ENCODE measurements around the gene PDGFC.

Gene PDGFC

DNA sequence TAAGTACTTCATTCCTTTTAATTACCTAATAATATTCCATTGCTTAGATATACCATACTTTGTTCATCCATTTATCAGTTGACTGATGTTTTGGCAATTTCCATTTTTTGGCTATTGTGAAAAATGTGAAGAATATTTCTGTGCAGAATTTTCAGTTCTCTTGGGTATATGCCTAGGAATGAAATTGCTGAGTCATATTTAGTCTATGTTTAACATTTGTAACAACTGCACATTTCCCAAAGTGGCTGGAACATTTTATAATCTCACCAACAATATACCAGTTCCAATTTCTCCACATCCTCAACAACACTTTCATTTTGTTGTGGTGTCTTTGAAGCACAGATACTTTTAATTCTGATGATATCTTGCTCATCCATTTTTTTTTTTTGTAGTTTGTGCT, 215.5 kb downstream of the PDGFC start:
- no peak overlapping the region for H3K4me3 ChIP-seq (ENCODE audit: control insufficient read depth, low read depth, low read length)
- TF ChIP-seq, protein P1, sequence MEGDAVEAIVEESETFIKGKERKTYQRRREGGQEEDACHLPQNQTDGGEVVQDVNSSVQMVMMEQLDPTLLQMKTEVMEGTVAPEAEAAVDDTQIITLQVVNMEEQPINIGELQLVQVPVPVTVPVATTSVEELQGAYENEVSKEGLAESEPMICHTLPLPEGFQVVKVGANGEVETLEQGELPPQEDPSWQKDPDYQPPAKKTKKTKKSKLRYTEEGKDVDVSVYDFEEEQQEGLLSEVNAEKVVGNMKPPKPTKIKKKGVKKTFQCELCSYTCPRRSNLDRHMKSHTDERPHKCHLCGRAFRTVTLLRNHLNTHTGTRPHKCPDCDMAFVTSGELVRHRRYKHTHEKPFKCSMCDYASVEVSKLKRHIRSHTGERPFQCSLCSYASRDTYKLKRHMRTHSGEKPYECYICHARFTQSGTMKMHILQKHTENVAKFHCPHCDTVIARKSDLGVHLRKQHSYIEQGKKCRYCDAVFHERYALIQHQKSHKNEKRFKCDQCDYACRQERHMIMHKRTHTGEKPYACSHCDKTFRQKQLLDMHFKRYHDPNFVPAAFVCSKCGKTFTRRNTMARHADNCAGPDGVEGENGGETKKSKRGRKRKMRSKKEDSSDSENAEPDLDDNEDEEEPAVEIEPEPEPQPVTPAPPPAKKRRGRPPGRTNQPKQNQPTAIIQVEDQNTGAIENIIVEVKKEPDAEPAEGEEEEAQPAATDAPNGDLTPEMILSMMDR (IDR thresholded peaks at IDR 0.05; ENCODE audit: control insufficient read depth, insufficient read depth, low read depth, low read length, missing control alignments), result no peak
- no peak for DNase-seq (ENCODE audit: low read depth)

DNA sequence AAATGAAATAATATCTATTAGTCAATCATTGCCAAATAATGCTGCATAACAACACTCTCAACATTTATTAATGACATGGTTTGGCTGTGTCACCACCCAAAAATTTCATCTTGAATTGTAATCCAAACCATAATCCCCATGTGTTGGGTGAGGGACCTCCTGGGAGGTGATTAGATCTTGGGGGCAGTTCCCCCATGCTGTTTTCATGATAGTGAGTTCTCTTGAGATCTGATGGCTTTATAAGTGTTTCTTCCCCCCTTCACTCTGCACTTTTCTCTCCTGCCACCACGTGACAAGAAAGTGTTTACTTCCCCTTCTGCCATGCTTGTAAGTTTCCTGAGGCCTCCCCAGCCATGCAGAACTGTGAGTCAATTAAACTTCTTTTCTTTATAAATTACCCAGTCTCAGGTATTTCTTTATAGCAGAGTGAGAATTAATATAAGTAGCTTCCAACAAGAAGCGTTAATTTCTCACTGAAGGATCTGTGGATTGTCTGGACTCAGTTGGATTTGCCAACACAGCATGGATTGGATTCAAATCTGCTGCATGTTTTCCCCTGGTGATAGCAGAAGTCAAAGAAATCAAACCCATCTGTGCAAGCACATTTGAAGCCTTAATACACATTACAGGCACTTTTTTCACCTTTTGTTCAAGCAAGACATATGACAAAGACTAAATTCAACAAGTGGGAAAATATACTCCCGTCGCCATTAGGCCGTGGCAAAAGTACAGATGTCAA, 216.6 kb downstream of the PDGFC start:
- no peak for DNase-seq (ENCODE audit: low read depth)
- TF ChIP-seq, protein P1 (IDR thresholded peaks at IDR 0.05; ENCODE audit: control insufficient read depth, insufficient read depth, low read depth, low read length, missing control alignments), result no peak
- no peak overlapping the region for H3K4me3 ChIP-seq (ENCODE audit: control insufficient read depth, low read depth, low read length)

DNA sequence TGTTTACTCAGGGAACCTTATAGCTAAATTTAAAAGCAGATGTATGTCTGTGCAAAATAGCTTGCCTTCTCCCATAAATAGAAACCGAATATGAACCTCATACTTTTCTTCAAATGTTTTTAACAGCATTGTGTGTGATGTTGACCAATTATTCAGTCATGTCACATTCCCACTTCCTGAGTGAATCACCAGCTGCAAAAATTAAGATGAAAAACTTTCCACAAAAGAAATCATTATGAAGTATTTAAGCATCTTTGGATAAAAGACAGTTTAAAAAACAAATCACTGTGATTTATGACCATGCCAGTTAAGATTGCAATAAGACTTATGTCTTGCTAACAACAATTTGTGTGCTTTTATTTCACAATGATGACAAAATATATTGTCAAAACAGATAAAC, 220.1 kb downstream of the PDGFC start:
- H3K4me3 ChIP-seq (ENCODE audit: control insufficient read depth, low read depth, low read length), result no peak overlapping the region
- DNase-seq (ENCODE audit: low read depth), result peak; percentile 57
- TF ChIP-seq, protein P1 (IDR thresholded peaks at IDR 0.05; ENCODE audit: control insufficient read depth, insufficient read depth, low read depth, low read length, missing control alignments), result no peak

DNA sequence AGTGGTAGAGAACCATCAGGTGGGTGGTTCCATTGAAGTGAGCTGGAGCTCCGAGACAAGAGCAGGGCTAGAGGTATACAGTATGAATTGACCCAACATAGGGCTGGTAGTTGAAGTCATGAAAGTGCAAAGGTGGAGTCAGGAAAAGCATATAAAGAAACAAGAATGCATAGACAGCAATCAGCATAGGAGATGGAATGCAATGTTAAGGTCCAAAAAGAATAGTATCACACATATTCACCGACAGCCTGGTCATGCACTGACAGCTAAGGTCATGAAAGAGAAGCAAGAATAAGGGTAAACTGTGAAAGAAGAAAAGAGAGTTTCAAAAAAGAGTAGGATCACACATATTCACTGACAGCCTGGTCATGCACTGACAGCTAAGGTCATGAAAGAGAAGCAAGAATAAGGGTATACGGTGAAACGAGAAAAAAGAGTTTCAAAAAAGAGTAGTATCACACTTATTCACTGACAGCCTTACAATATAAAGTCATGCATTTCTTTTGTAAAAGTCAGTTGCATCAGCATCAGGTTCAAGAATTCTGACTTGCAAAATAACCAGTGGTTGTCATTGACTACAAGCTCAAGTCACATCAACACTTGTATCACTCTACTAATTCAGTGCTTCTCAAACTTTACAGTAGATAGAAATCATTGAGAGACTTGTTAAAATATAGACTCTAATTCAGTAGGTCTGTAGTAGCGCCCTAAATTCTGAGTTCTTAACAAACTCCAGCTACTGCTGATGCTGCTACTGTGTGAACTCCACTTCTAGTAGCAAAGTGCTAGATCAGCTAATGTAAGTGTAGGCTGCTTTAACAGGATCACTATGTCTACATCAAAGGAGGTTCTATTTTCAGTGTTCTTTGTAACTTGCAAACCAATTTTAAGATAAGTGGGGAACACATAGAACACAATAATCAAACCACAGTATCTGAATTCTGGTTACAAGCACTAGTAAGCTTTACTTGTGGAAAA, 221.9 kb downstream of the PDGFC start:
- H3K4me3 ChIP-seq (ENCODE audit: control insufficient read depth, low read depth, low read length), result no peak overlapping the region
- DNase-seq (ENCODE audit: low read depth), result no peak
- TF ChIP-seq, protein P1 (IDR thresholded peaks at IDR 0.05; ENCODE audit: control insufficient read depth, insufficient read depth, low read depth, low read length, missing control alignments), result no peak

DNA sequence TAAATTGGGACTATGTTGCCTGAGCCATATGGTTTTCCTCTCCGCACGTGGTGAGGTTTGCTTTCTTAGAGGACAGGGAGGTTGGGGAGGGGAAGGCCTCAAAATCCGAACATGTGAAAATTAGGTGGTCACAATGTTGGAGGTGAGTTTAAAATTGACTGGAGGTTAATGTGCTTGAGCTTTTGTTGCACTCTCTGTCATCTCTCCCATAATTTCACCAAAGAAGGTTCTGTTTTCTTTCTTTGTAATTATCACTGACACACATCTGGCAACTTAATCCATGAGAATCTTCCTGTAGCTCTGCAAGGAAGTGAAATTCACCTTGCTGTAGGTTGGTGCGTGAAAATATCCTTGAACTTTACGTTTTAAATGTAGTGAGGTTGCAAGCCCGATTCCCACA, 225.5 kb downstream of the PDGFC start:
- no peak overlapping the region for H3K4me3 ChIP-seq (ENCODE audit: control insufficient read depth, low read depth, low read length)
- DNase-seq (ENCODE audit: low read depth), result no peak
- TF ChIP-seq, protein P1 (IDR thresholded peaks at IDR 0.05; ENCODE audit: control insufficient read depth, insufficient read depth, low read depth, low read length, missing control alignments), result no peak

DNA sequence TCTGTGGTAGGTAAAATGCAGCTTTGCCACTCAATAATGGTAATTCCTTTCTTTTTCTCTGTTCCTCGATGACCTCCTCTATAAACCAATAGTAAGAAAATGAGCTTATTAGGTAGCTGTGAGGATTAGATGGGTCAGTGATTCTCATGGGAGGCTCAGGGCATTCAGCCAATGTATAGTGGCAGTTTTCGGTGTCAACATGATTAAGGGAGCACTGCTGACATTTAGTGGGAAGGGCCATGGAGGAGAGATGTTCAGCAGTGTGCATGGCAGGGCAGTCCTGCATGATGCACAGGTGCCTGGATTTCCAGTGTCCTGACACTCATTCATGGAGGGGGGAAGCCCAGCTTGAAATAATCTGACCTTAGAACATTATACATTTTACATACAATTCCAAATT, 232.8 kb downstream of the PDGFC start:
- DNase-seq (ENCODE audit: low read depth), result no peak
- TF ChIP-seq, protein P1 (IDR thresholded peaks at IDR 0.05; ENCODE audit: control insufficient read depth, insufficient read depth, low read depth, low read length, missing control alignments), result no peak
- no peak overlapping the region for H3K4me3 ChIP-seq (ENCODE audit: control insufficient read depth, low read depth, low read length)
